SK-N-SH treated with all-trans-retinoic acid at 6 μM for 48 hours (cell line): ENCODE measurements around the gene BNC2.

ENCODE experiments used
- ARNTL ChIP-seq: fragments of 450-650 bp; formaldehyde crosslinking; IDR thresholded peaks from 2 replicates; pipeline ENCODE4 v1.5.0; 2020; ENCODE audit warnings: low read depth, mild to moderate bottlenecking, moderate library complexity, borderline replicate concordance
- CREB5 ChIP-seq: fragments of 250-450 bp; sonication (Bioruptor Pico); IDR thresholded peaks from 2 replicates; pipeline ENCODE4 v1.5.1; 2020; ENCODE audit warnings: low read depth, mild to moderate bottlenecking, moderate library complexity
- GLIS3 ChIP-seq: fragments of 250-450 bp; sonication (Bioruptor Pico); IDR thresholded peaks from 2 replicates; pipeline ENCODE4 v1.5.0; 2020; ENCODE audit warnings: mild to moderate bottlenecking, moderate library complexity
- POU6F1 ChIP-seq: fragments of 250-450 bp; sonication (Bioruptor Pico); IDR thresholded peaks from 2 replicates; pipeline ENCODE4 v1.8.0; 2021; ENCODE audit warnings: low read depth, mild to moderate bottlenecking, moderate library complexity, borderline replicate concordance
- PPARA ChIP-seq: fragments of 250-450 bp; sonication (Bioruptor Pico); IDR thresholded peaks from 2 replicates; pipeline ENCODE4 v1.5.0; 2020; ENCODE audit warnings: mild to moderate bottlenecking, borderline replicate concordance
- ZC3H10 ChIP-seq: fragments of 250-450 bp; sonication (Bioruptor Pico); IDR thresholded peaks from 2 replicates; pipeline ENCODE4 v1.5.1; 2021; ENCODE audit warnings: mild to moderate bottlenecking, moderate library complexity
- TF ChIP-seq, protein P1 (sequence below): fragments of 250-450 bp; sonication (Bioruptor Pico); IDR thresholded peaks from 2 replicates; pipeline ENCODE4 v1.5.0; 2020; ENCODE audit warnings: mild to moderate bottlenecking, moderate library complexity
- TF ChIP-seq, protein P2 (sequence below): fragments of 250-450 bp; sonication (Bioruptor Pico); IDR thresholded peaks from 2 replicates; pipeline ENCODE4 v1.8.0; 2020; ENCODE audit warnings: mild to moderate bottlenecking, moderate library complexity, borderline replicate concordance

- TF ChIP-seq ZC3H10 (CRISPR knock-in tag), result no peak
- TF ChIP-seq, protein P1, sequence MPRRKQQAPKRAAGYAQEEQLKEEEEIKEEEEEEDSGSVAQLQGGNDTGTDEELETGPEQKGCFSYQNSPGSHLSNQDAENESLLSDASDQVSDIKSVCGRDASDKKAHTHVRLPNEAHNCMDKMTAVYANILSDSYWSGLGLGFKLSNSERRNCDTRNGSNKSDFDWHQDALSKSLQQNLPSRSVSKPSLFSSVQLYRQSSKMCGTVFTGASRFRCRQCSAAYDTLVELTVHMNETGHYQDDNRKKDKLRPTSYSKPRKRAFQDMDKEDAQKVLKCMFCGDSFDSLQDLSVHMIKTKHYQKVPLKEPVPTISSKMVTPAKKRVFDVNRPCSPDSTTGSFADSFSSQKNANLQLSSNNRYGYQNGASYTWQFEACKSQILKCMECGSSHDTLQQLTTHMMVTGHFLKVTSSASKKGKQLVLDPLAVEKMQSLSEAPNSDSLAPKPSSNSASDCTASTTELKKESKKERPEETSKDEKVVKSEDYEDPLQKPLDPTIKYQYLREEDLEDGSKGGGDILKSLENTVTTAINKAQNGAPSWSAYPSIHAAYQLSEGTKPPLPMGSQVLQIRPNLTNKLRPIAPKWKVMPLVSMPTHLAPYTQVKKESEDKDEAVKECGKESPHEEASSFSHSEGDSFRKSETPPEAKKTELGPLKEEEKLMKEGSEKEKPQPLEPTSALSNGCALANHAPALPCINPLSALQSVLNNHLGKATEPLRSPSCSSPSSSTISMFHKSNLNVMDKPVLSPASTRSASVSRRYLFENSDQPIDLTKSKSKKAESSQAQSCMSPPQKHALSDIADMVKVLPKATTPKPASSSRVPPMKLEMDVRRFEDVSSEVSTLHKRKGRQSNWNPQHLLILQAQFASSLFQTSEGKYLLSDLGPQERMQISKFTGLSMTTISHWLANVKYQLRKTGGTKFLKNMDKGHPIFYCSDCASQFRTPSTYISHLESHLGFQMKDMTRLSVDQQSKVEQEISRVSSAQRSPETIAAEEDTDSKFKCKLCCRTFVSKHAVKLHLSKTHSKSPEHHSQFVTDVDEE, result no peak
- no peak for TF ChIP-seq PPARA (CRISPR knock-in tag)
- no peak for TF ChIP-seq GLIS3
- TF ChIP-seq CREB5 (CRISPR knock-in tag), result no peak
- TF ChIP-seq, protein P2, sequence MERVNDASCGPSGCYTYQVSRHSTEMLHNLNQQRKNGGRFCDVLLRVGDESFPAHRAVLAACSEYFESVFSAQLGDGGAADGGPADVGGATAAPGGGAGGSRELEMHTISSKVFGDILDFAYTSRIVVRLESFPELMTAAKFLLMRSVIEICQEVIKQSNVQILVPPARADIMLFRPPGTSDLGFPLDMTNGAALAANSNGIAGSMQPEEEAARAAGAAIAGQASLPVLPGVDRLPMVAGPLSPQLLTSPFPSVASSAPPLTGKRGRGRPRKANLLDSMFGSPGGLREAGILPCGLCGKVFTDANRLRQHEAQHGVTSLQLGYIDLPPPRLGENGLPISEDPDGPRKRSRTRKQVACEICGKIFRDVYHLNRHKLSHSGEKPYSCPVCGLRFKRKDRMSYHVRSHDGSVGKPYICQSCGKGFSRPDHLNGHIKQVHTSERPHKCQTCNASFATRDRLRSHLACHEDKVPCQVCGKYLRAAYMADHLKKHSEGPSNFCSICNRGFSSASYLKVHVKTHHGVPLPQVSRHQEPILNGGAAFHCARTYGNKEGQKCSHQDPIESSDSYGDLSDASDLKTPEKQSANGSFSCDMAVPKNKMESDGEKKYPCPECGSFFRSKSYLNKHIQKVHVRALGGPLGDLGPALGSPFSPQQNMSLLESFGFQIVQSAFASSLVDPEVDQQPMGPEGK (CRISPR knock-in tag), result no peak
- TF ChIP-seq ARNTL (CRISPR knock-in tag), result no peak
- no peak for TF ChIP-seq POU6F1 (CRISPR knock-in tag)
Observed at GRCh38 chr9:16833296-16833835, 37.1 kb downstream of the BNC2 start.
